LNCAP (cell line): ENCODE measurements around the gene ING2.

Source experiments
- CTCF ChIP-seq: fragments of 450-650 bp; IDR thresholded peaks from 2 replicates; pipeline ENCODE4 v1.5.1; 2017; ENCODE audit warnings: mild to moderate bottlenecking

Gene ING2

GRCh38 chr4:183546376-183546775 lies 41.5 kb downstream of the ING2 start:
- TF ChIP-seq CTCF = no peak

GRCh38 chr4:183548306-183548705 lies 43.4 kb downstream of the ING2 start:
- no peak for TF ChIP-seq CTCF

- no peak for TF ChIP-seq CTCF
These were observed 45.7 kb downstream of the ING2 start for GRCh38 chr4:183550345-183551093.

DNA sequence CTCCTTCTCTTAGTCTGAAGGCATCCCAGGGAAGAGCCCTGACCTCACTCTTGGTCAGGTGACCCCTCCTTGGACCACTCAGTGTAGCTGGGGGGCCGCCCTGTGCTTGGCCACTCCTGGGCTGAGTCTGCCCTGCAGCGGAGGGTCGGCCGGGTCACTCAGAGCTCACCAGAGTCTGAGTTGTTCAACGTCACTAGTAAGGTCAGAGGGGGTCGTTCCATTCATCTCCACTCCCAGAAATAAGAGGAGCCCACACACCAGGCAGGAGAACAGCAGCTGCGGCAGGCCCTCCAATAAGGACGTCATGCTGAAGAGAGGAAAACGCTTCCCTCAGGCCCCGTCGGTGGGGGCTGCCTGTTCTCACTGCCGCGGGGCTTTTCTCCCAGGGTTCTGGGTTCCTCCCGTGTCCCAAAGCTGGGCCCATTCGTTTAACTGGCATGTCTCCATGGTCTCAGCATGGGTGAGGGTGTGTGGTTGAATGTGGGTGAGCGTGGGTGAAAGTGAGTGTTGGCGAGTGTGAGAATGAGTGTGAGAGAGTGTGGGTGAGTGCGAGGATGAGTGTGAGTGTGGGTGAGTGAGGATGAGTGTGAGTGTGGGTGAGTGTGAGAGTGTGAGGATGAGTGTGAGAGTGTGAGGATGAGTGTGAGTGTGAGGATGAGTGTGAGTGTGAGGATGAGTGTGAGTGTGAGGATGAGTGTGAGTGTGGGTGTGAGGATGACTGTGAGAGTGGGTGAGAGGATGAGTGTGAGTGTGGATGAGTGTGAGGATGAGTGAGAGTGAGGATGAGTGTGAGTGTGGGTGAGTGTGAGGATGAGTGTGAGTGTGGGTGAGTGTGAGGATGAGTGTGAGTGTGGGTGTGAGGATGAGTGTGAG lies 47.7 kb downstream of the ING2 start:
- TF ChIP-seq CTCF = no peak

- no peak for TF ChIP-seq CTCF
These were observed 48.9 kb downstream of the ING2 start for GRCh38 chr4:183553601-183554345.

- no peak for TF ChIP-seq CTCF
These were observed 49.5 kb downstream of the ING2 start for GRCh38 chr4:183554346-183554686.

DNA sequence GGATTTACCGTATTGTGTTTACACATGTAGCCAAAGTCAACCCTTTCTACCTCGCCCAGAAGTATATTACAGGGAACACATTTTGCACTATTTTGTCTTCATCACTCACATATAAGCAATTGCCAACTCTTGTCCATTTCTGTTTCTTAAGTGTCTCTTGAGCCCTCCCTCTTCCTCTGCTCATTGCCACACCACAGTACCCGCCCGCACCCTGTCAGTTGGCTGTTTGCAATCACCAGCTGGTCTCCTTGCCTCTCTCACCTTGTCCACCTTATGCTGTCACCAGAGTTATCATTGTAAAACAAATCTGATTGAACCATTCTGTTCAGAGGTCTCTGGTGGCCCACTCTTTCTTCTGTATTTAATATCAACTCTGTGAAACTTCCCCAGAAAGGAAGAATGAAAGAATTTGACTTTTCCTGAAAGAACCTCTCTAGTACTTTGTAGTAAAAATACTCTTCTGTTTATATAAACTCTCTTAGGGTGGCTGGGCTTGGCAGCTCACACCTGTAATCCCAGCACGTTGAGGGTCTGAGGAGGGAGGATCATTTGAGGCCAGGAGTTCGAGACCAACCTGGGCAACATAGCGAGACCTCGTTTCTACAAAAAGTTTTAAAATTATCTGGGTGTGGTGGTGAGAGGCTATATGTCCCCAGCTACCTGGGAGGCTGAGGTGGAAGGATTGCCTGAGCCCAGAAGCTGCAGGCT lies 50.2 kb downstream of the ING2 start:
- no peak for TF ChIP-seq CTCF
